ENCODE data around the gene KDM3A.

The KDM3A gene

GRCh38 chr2:86440631-86441391, at the start of gene KDM3A:
Gene KDM3A, plus strand, starts transcription at chr2:86441371. Its CDS starts 677 bp downstream, at chr2:86442048.
- peak; percentile 100 for DNase-seq

- no peak for DNase-seq
These were observed 48.2 kb upstream of the KDM3A start for GRCh38 chr2:86392873-86393518.

GRCh38 chr2:86393521-86394491, 47.4 kb upstream of the KDM3A start:
- no peak for DNase-seq

- no peak for DNase-seq
These were observed 44.8 kb upstream of the KDM3A start for GRCh38 chr2:86396291-86396785.

GRCh38 chr2:86397986-86398385, 43.2 kb upstream of the KDM3A start:
- no peak for DNase-seq

- DNase-seq: no peak
These were observed 42.4 kb upstream of the KDM3A start for GRCh38 chr2:86398500-86399474.

GRCh38 chr2:86400321-86400720, 40.9 kb upstream of the KDM3A start:
- DNase-seq: no peak

- no peak for DNase-seq
These were observed 30.6 kb upstream of the KDM3A start for GRCh38 chr2:86410581-86410980.

- DNase-seq: no peak
These were observed 29.8 kb upstream of the KDM3A start for GRCh38 chr2:86411396-86411795.

- DNase-seq: no peak
These were observed 29.2 kb upstream of the KDM3A start for GRCh38 chr2:86412007-86412406.

- no peak for DNase-seq
These were observed 27.7 kb upstream of the KDM3A start for GRCh38 chr2:86413296-86414094.

- DNase-seq: peak; percentile 73
These were observed 26.2 kb upstream of the KDM3A start for GRCh38 chr2:86414996-86415395.

GRCh38 chr2:86416146-86416545, 25.0 kb upstream of the KDM3A start:
- no peak for DNase-seq

GRCh38 chr2:86417961-86418360, 23.2 kb upstream of the KDM3A start:
- no peak for DNase-seq

- DNase-seq: no peak
These were observed 20.3 kb upstream of the KDM3A start for GRCh38 chr2:86420913-86421312.

- DNase-seq: no peak
These were observed 14.9 kb upstream of the KDM3A start for GRCh38 chr2:86426271-86426670.

- no peak for DNase-seq
These were observed 11.8 kb upstream of the KDM3A start for GRCh38 chr2:86429335-86429734.

GRCh38 chr2:86430368-86430767, 10.8 kb upstream of the KDM3A start:
- DNase-seq: no peak

GRCh38 chr2:86433137-86433536, 8.0 kb upstream of the KDM3A start:
- no peak for DNase-seq

GRCh38 chr2:86434290-86434689, 6.9 kb upstream of the KDM3A start:
- no peak for DNase-seq

- no peak for DNase-seq
These were observed 5.6 kb upstream of the KDM3A start for GRCh38 chr2:86435531-86435930.
